HepG2 (cell line): ENCODE measurements around the gene H3-3A.

ENCODE experiments used
- BRF2 ChIP-seq: sonication (generic); formaldehyde crosslinking; IDR thresholded peaks from 2 replicates; pipeline ENCODE4 v1.8.1; 2022; ENCODE audit warnings: mild to moderate bottlenecking, missing genetic modification reagents
- CBX5 ChIP-seq: sonication (generic); formaldehyde crosslinking; IDR thresholded peaks from 2 replicates; pipeline ENCODE4 v1.4.0; 2020; ENCODE audit warnings: missing genetic modification reagents, borderline replicate concordance
- CHD4 ChIP-seq: fragments of 200-600 bp; sonication (generic); IDR thresholded peaks from 2 replicates; pipeline ENCODE4 v1.7.0; 2017; ENCODE audit warnings: mild to moderate bottlenecking, low read length, borderline replicate concordance
- CTCF ChIP-seq: sonication (generic); formaldehyde crosslinking; IDR thresholded peaks from 2 replicates; pipeline ENCODE4 v1.5.0; 2020; ENCODE audit warnings: mild to moderate bottlenecking, missing genetic modification reagents, moderate library complexity
- EP300 ChIP-seq, 3 experiments: sonication (generic) in 1 of 3; formaldehyde crosslinking in 1 of 3; IDR thresholded peaks; 2 replicates each; pipeline versions ENCODE4 v1.5.1 to v1.6.1; 2011 to 2020; ENCODE audit warnings: low read depth in 2 of 3, low read length in 2 of 3, borderline replicate concordance in 1 of 3, improper control_type of control experiment in 1 of 3, mild to moderate bottlenecking in 1 of 3, missing genetic modification reagents in 1 of 3, moderate library complexity in 1 of 3

GRCh38 chr1:226017070-226017469 lies 45.4 kb upstream of the H3-3A start:
- TF ChIP-seq BRF2 (CRISPR knock-in tag), result no peak
- TF ChIP-seq CTCF (CRISPR knock-in tag), result no peak
- no peak for TF ChIP-seq EP300 (IDR thresholded peaks at IDR 0.05; ENCODE audit: low read depth in 2 of 2, low read length in 2 of 2)
- no peak for TF ChIP-seq EP300 (CRISPR knock-in tag; IDR thresholded peaks at IDR 0.05; ENCODE audit: borderline replicate concordance)
- TF ChIP-seq CHD4, result no peak
- no peak for TF ChIP-seq CBX5 (CRISPR knock-in tag)
